ENCODE data around the gene RASGRF1.

- TF ChIP-seq POLR2A (IDR thresholded peaks at IDR 0.05; ENCODE audit: low read depth, low read length) (no peak; the same call in 1 of the 2 replicates), POLR2AphosphoS5 (IDR thresholded peaks at IDR 0.05; ENCODE audit: low read depth, low read length) (no peak; the same call in 1 of the 2 replicates)
Observed at GRCh38 chr15:78931439-78932257, 158.9 kb downstream of the RASGRF1 start.

All from GM12892 (cell line).